GM11168 (cell line): ENCODE measurements around the gene LRRC53.

Source experiments
- in situ Hi-C: fragments of 300-500 bp; cut with MboI; formaldehyde crosslinking; loops from one replicate; pipeline ENCODE4 v1.12.0; 2022; ENCODE audit warnings: low sequenced_read_pairs; ENCODE audit not compliant: unreplicated experiment

Gene LRRC53

DNA sequence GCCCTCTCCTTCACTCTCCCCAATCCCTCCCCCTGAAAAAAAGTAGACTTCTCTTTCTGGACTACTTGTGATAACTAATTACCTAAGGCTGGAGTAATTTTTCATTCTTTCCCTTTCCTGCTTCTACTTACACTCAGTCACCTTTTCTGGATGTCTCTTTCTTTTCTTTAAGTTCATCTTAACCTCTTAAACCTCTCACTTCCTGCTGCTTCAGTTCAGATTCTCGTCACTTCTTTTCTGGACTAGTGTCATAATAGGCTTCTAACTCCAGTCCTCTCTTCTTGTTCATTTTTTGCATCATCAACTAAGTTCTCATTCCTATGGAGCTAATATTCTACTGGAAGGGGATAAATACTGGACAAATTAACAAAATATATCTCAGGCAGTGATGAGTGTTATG, 75.4 kb downstream of the LRRC53 start:
- in situ Hi-C loops = no loop called here

GRCh38 chr1:74436078-74436477, 76.3 kb downstream of the LRRC53 start:
- in situ Hi-C loops = no loop called here

GRCh38 chr1:74434321-74434720, 78.1 kb downstream of the LRRC53 start:
- in situ Hi-C loops = no loop called here

DNA sequence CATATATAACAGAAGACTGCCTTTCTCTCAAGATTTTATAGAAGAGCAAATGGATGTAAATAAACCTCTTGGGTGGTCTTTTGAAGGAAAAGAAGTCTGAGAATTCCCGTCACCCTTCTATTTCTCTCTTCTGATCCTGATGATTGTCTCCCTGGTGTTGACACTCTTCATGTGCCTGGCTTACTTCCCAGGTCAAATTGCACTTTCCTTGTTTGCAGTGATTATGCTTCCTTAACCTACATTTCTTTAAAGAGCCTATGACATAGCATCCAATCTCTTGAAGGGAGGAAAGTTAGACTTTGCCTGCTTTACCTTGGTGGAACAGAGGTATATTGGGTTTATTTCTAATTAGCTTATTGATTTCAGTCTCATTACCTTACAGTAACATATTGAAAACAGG, 80.1 kb downstream of the LRRC53 start:
- in situ Hi-C loops = no loop called here

GRCh38 chr1:74431531-74431930, 80.9 kb downstream of the LRRC53 start:
- in situ Hi-C loops = no loop called here

DNA sequence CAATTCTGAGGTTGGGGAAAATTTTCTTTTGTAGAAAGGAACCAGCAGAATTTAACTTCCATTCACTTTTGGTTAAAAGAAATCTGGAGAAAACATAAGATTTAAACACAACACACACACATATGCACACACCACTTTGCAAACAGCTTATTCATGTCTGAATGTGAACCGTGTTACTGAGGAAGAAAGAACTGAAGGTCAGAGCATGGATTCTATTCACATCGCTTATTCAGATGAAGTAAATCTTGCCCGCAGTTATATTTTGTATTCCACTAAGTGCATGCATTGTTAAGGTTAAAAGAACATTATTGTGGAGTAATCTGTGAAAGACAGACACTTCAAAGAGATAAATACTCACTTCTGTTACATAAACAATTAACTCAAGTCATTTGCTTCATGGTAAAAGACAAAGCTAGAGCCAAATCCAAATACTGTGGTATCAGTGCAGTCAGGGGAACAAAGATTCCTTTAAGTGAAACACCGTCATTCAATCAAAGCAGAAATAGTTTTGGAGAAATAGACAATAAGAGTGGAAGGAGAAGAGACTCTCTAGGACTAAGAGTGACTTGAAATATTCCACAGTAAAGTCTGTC, 82.0 kb downstream of the LRRC53 start:
- in situ Hi-C loops = no loop called here

DNA sequence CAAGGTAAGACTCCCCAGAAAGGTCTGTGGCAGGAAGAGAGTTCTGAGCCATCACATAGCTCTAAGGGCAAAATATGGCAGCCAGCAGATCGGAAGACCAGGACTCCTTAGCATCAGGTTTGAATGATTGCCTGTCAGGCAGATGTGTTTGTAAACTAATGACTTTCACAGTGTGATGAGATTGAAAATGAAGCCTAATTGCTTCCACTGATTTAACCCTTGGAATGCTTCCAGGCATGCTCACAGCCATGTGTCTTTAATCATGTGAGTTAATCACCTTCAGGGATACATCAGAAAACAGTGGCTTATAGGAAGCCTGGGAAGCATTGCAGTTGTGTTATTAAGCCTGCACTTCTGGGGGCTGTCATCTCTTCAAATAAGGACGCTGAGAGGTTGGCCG, 82.8 kb downstream of the LRRC53 start:
- in situ Hi-C loops = no loop called here

DNA sequence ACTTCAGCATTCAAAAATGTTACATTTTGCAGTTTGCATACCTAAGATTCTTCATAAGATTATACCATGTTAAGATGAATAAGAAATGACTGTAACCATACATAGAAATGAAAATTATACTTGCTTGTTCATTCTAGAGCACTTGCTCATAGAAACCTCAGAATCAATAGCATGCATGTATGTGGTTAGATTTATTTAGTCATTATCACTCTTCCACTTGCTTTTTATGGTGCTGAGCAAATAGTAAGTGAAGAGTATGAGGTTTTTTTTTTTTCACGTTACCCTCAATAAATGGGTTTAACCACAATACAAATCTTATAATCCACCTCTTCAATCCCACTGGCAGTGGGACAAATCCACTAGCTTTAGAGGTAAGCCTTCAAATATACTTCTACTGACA, 84.7 kb downstream of the LRRC53 start:
- in situ Hi-C loops = no loop called here

DNA sequence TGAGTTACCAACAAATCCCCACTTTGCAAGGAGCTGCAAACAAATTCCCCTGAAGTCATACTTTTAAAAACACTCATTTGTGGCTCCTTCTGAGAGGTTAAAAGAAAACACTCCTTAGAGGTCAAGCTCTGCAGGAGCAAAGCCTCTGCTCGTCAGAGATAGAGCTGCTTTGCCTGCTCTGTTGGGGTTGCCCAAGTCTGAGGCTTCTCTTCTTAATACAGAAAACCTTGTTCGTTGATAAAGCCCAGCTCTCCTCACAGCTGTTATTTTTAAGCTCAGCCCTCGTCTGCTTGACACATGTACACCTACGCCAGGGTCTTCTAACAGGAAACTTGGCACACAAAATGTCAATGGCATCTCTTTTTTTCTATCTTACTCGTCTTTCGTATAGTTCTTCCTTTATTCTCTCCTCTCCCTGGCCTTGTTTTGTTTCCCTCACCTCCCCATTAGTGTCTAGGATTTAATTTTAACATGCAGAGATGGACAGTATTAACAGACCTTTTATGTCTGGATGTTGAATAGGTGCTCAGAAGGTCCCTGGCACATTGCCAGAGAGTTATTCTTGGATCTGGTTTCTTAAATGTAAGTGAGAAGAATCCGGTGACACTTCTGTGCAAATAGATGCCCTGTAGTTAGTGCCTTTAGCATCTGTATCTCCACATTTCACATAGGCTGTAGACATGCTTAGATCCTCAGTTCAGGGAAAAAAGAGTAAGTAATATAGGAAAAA, 86.0 kb downstream of the LRRC53 start:
- in situ Hi-C loops = no loop called here

- in situ Hi-C loops = no loop called here
These were observed 86.7 kb downstream of the LRRC53 start for GRCh38 chr1:74425676-74426075.

DNA sequence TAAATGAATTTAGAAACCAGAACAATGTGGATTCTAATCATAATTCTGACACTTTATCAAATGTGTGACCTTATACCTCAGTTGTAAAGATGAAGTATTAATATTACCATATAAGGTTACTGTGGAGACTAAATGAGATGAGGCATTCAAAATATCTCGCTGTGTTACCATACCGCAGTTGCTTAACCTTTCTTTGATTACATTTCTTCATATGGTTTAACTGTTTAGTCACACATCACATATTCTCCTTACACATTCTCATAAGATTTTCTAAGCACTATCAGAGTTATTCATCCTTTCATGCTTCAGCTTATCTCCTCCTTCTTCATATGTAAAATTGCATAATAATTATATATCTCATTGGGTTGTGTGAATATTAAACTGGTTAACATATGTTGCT, 88.9 kb downstream of the LRRC53 start:
- in situ Hi-C loops = no loop called here

- in situ Hi-C loops = no loop called here
These were observed 89.8 kb downstream of the LRRC53 start for GRCh38 chr1:74422421-74423292.

DNA sequence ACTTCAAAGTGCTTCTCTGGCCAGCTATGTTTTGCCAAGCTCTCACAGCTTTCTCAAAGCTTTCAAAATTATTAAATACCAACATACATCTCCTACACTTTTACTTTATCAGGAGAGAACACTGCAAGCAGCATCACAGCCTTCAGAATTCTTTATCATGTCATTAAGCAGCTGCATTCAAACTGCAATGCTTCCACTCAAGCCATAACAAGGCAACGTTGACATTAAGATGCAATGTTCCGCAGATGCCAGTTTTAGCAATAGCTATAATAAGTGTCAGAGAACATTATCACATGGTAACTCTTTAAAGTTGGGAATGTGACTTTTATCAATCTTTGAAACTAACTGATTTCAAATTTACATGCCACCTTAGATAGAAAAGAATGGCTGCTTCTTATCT, 91.9 kb downstream of the LRRC53 start:
- in situ Hi-C loops = no loop called here
